ENCODE measurements around the gene GID8. TPM values are rescaled to one million over a fixed set of nuclear protein-coding genes. Genes with fewer than 3 reads are reported as not detected.

Gene GID8
- total and polyA plus RNA-seq, 9 of the 15 experiments (the other 6 are each of a cell fraction or from before 2014, with no cell fraction given), result 7.5 to 31.6 (median 22.2) TPM

DNA sequence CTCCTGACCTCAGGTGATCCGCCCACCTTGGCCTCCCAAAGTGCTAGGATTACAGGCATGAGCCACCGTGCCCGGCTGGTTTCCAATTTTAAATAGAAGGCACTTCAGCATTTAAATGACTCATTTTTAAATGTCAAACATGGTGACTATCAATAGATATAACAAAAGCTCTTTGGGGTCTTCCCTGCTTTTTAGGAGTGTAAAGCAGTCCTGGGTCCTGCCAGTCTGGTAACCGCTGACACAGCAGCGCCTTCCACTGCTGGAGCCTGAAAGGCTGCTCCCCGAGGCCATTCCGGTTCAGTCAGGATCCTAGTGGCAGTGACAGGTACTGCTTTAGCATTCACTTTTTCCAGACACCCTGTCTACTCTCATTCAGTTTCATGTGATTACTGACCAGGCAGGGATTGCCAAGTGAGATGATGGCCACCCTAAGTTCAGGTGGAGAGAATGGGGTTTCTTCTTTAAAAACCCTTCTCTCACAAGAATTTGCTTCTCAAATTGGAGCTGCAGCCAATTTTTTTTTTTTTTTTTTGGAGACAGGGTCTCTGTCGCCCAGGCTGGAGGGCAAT is 16.7 kb upstream of the GID8 start (continued):
- TF ChIP-seq STAT5A (IDR thresholded peaks at IDR 0.05; ENCODE audit: borderline replicate concordance, low read length) (no peak), ZNF175 (CRISPR knock-in tag; IDR thresholded peaks at IDR 0.05; ENCODE audit: low read depth) (no peak), ZNF124 (CRISPR knock-in tag; IDR thresholded peaks at IDR 0.05) (no peak), FOXJ3 (CRISPR knock-in tag; IDR thresholded peaks at IDR 0.05) (no peak), EP300 (IDR thresholded peaks at IDR 0.05; ENCODE audit: low read length) (no peak), ZNF766 (CRISPR knock-in tag; conservative IDR thresholded peaks at IDR 0.05) (no peak), TFAM (CRISPR knock-in tag; conservative IDR thresholded peaks at IDR 0.05) (no peak), RAD21 (CRISPR knock-in tag; conservative IDR thresholded peaks at IDR 0.05 in 1 of 2, IDR thresholded peaks at IDR 0.05 in 1 of 2) (peak in 1 of 2 experiments; percentile 41; a peak in 1 of 4 replicates), ZNF695 (CRISPR knock-in tag; IDR thresholded peaks at IDR 0.05) (no peak), OTX1 (CRISPR knock-in tag; IDR thresholded peaks at IDR 0.05) (no peak), NFYB (IDR thresholded peaks at IDR 0.05; ENCODE audit: extremely low read depth, insufficient read length) (no peak), ARID2 (IDR thresholded peaks at IDR 0.05) (no peak), KDM4B (IDR thresholded peaks at IDR 0.05; ENCODE audit: borderline replicate concordance in 2 of 2, low read depth in 1 of 2) (no peak)
- TF ChIP-seq, protein P1, sequence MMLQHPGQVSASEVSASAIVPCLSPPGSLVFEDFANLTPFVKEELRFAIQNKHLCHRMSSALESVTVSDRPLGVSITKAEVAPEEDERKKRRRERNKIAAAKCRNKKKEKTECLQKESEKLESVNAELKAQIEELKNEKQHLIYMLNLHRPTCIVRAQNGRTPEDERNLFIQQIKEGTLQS (IDR thresholded peaks at IDR 0.05), result no peak
- TF ChIP-seq, protein P1 (CRISPR knock-in tag; conservative IDR thresholded peaks at IDR 0.05), result no peak
- TF ChIP-seq, protein P2, sequence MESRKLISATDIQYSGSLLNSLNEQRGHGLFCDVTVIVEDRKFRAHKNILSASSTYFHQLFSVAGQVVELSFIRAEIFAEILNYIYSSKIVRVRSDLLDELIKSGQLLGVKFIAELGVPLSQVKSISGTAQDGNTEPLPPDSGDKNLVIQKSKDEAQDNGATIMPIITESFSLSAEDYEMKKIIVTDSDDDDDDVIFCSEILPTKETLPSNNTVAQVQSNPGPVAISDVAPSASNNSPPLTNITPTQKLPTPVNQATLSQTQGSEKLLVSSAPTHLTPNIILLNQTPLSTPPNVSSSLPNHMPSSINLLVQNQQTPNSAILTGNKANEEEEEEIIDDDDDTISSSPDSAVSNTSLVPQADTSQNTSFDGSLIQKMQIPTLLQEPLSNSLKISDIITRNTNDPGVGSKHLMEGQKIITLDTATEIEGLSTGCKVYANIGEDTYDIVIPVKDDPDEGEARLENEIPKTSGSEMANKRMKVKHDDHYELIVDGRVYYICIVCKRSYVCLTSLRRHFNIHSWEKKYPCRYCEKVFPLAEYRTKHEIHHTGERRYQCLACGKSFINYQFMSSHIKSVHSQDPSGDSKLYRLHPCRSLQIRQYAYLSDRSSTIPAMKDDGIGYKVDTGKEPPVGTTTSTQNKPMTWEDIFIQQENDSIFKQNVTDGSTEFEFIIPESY (CRISPR knock-in tag; IDR thresholded peaks at IDR 0.05), result peak; percentile 91
- TF ChIP-seq, protein P3, sequence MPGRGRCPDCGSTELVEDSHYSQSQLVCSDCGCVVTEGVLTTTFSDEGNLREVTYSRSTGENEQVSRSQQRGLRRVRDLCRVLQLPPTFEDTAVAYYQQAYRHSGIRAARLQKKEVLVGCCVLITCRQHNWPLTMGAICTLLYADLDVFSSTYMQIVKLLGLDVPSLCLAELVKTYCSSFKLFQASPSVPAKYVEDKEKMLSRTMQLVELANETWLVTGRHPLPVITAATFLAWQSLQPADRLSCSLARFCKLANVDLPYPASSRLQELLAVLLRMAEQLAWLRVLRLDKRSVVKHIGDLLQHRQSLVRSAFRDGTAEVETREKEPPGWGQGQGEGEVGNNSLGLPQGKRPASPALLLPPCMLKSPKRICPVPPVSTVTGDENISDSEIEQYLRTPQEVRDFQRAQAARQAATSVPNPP (IDR thresholded peaks at IDR 0.05; ENCODE audit: borderline replicate concordance, insufficient read depth, insufficient read length), result no peak
- TF ChIP-seq, protein P4, sequence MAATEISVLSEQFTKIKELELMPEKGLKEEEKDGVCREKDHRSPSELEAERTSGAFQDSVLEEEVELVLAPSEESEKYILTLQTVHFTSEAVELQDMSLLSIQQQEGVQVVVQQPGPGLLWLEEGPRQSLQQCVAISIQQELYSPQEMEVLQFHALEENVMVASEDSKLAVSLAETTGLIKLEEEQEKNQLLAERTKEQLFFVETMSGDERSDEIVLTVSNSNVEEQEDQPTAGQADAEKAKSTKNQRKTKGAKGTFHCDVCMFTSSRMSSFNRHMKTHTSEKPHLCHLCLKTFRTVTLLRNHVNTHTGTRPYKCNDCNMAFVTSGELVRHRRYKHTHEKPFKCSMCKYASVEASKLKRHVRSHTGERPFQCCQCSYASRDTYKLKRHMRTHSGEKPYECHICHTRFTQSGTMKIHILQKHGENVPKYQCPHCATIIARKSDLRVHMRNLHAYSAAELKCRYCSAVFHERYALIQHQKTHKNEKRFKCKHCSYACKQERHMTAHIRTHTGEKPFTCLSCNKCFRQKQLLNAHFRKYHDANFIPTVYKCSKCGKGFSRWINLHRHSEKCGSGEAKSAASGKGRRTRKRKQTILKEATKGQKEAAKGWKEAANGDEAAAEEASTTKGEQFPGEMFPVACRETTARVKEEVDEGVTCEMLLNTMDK (IDR thresholded peaks at IDR 0.05; ENCODE audit: borderline replicate concordance, insufficient read depth, low read depth, low read length, poor library complexity, severe bottlenecking), result no peak
- TF ChIP-seq, protein P5, sequence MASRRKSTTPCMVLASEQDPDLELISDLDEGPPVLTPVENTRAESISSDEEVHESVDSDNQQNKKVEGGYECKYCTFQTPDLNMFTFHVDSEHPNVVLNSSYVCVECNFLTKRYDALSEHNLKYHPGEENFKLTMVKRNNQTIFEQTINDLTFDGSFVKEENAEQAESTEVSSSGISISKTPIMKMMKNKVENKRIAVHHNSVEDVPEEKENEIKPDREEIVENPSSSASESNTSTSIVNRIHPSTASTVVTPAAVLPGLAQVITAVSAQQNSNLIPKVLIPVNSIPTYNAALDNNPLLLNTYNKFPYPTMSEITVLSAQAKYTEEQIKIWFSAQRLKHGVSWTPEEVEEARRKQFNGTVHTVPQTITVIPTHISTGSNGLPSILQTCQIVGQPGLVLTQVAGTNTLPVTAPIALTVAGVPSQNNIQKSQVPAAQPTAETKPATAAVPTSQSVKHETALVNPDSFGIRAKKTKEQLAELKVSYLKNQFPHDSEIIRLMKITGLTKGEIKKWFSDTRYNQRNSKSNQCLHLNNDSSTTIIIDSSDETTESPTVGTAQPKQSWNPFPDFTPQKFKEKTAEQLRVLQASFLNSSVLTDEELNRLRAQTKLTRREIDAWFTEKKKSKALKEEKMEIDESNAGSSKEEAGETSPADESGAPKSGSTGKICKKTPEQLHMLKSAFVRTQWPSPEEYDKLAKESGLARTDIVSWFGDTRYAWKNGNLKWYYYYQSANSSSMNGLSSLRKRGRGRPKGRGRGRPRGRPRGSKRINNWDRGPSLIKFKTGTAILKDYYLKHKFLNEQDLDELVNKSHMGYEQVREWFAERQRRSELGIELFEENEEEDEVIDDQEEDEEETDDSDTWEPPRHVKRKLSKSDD (conservative IDR thresholded peaks at IDR 0.05; ENCODE audit: low read length), result no peak
